ENCODE measurements around the gene KRT15.

- TF ChIP-seq POLR2A (IDR thresholded peaks at IDR 0.05; ENCODE audit: low read length): no peak
- TF ChIP-seq GATA1 (IDR thresholded peaks at IDR 0.05; ENCODE audit: low read depth, low read length): no peak
Observed at GRCh38 chr17:41529491-41529915, 10.8 kb upstream of the KRT15 start.
